HG03064 (cell line): ENCODE data around the gene CDHR1.

Source experiments
- ATAC-seq: cut with Tn5 transposase; IDR thresholded peaks from one replicate; pipeline ENCODE4 v1.9.1; 2021; ENCODE audit warnings: low read depth; ENCODE audit not compliant: unreplicated experiment

Gene CDHR1

DNA sequence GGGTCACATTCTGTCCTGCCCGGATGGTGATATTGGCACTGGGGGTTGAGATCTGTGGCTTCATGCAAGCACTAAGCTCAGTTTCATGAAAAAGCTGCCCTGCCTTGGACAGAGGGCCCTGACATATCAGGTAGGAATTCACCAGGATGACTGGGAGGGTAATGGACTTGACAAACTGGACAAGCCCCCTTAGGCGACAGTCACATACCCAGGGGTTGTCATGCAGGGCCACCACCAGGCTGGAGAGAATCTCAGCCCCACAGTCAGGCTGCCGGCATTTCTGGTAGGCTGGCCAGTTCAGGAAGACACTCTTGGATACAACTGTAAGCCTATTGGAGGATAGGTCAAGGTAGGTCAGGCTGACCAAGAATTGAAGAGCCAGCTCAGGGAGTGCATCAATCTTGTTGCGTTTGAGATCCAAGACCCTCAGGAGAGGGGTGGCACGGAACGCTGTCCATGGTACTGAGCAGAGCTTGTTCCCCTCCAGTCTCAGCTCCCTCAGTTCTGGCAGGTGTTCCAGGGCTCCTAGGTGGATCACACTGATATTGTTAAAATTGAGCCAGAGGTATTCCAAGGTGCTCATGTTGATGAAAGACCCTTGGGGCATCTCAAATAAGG lies 30.2 kb downstream of the CDHR1 start:
- ATAC-seq: no peak

DNA sequence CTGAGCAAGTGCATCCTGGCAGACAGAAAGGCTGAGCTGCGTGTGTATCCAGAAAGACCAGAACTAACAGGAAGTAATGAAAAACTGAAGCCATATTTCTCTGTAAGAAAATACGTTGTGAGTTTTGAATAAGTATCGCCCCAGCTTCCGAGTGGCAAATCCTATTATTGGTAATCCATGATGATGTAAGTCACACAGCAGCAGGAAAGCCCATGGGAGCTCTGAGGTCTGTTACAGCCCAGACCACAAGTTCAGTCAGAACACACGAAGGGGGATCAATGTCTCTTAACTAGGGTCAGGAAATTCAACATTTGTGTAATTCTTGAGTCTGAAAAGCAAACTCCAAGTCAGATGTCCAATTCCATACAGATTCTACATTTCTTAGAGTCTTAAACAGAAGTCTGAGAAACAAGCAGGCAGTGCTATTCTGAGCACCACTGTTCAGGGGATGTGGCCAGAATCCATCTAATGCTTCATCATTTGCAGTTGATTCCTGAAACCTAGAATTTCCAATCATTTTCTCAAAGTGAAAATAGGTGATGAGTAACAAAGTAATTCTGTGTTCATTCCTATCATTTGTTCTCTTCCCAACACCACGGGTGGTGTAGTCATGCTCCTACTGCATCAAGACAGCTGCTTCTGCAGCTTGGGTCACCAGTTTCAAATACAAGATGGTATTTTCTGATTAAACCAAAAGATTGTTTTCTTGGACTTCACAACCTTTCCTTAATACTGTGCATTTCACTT lies 31.3 kb downstream of the CDHR1 start, which contains the start of gene LRIT2:
Gene LRIT2, minus strand, starts transcription at position 118 of the 747 bp plus-strand sequence. Its CDS starts 24 bp downstream, at position 94.
- no peak for ATAC-seq

DNA sequence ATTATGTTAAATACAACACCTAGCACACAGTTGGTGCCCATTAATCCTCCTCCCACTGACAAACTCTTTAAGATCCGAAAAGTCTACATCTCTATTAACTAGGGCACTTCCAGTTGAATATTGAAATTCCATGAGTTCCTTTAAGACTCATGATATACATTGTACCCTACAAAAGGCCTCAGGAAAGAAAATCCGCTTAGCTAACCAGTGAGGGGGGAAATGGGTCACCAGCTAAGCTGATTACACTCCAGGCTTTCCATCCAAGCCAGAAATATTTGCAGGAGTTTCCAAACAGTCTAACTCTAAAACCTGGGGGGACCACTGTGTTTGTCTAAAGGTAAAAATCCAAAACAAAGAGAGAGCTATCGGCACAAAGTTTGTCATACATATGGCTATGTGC lies 32.3 kb downstream of the CDHR1 start:
- no peak for ATAC-seq

DNA sequence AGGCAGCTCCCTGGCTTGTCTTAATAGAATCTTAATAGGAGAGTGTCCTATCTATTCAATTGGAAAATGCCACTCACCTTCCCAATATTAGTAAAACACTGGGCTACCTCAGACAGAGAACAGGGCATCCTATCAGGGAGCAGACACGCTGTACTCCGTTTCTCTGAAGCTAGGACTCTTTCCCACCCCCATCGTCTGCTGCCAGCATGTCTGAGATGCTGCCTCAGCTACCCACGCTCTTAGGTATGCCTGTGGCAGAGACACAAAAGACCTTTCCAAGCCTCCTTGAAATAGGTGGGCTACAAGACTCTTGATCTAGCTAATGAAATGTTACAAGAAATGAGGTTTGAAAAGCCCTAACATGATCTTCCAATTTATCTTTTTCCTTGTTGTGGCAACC lies 33.5 kb downstream of the CDHR1 start:
- no peak for ATAC-seq

DNA sequence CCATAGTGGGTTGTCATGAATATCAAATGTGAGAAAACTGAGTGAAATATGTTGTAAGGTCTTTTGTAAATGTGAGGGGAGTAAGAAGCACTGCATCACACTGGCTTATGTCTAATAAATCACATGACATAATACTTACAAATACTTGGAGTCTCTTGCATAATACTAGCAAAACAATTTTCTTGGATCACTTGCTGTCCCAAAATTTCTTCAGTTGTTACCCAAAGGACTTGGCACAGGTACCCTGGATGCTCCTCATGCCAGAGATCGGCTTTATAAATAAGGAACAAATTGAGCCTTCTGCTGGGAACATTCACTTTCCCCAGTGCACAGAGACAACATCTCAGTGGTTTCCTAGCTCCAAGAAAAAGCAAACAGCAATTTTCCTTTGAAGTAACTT lies 36.0 kb downstream of the CDHR1 start:
- ATAC-seq: no peak

- no peak for ATAC-seq
Measured at GRCh38 chr10:84232376-84232775, 38.0 kb downstream of the CDHR1 start.

- no peak for ATAC-seq
Measured at GRCh38 chr10:84233940-84234339, 39.6 kb downstream of the CDHR1 start.

GRCh38 chr10:84234479-84234878 lies 40.1 kb downstream of the CDHR1 start:
- ATAC-seq: no peak

DNA sequence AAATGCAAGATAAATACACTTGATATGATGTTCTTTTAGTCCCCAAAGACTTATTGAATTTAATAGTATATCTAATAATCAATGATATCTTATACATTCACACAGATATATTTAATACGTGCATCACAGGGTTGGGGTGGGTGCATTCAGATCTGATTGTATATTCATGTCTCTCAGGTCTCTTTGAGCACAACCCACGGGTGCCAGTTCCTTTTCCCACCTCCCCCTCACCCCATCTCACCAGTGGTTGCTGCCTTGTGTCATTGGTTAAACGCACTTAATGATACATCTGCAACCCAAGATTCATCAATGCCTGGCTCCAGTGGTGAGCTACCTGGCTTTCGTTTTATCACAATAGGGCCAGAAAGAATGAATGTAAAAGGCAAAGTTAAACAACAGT lies 40.8 kb downstream of the CDHR1 start:
- ATAC-seq: no peak

GRCh38 chr10:84236807-84237198 lies 42.5 kb downstream of the CDHR1 start:
- no peak for ATAC-seq

GRCh38 chr10:84237199-84238051 lies 43.1 kb downstream of the CDHR1 start:
- ATAC-seq: no peak

- ATAC-seq: no peak
Measured at GRCh38 chr10:84238909-84239308, 44.6 kb downstream of the CDHR1 start.

- no peak for ATAC-seq
Measured at GRCh38 chr10:84241185-84241790, 47.0 kb downstream of the CDHR1 start, which contains the start of gene LRIT1. TSS of gene LRIT1 (minus strand) at chr10:84241546. CDS start at chr10:84241439, 107 bp downstream.

DNA sequence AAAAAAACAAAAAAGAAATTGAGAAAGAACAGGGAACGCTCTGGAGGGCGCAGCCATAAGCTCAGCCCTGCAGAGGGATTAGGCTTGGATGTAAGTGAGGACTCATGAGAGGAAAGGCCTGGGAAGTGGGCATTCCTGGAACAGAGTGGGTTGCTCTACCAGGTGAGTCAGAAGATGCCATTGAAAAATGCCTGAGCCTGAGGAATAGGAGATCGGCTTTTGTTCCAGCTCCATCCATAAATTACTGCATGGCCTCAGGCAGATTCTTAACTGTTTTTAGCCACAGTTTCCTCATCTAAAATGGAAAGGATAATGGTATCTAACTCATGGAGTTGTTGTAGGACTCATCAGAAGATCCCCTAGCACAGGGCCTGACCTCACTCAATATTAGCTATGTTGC lies 49.4 kb downstream of the CDHR1 start:
- no peak for ATAC-seq

DNA sequence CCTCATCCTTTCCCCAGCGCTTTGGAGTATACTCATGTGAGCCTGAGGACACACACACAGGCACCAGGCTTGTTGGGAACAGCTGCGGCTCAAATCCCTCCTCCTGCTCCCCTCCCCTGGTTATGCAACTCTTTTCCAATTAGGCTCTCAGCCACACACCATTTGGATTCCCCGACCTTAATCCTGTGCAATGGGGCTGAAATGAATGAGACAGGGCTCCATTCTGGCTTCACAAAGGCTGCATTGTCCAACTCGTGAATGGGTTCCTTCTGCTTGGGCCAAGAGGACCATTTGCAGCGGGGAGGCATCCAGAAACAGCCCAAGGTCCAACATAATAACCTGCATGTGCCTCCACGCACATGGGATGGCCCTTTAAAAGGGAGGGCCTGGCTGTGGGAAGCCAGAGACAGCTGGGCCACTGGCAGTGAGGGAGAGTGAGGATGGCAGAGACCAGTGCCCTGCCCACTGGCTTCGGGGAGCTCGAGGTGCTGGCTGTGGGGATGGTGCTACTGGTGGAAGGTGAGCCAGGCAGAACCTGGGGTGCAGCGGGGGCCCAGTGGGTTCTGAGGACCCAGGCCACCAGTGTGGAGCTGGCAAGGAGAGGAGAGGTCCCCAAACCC lies 50.4 kb downstream of the CDHR1 start, which contains the start of gene RGR:
Gene RGR, plus strand, starts transcription at position 403 of the 620 bp plus-strand sequence. Its CDS starts 38 bp downstream, at position 441.
- no peak for ATAC-seq

- no peak for ATAC-seq
Measured at GRCh38 chr10:84247496-84247895, 53.2 kb downstream of the CDHR1 start.

- no peak for ATAC-seq
Measured at GRCh38 chr10:84248794-84249193, 54.5 kb downstream of the CDHR1 start.

DNA sequence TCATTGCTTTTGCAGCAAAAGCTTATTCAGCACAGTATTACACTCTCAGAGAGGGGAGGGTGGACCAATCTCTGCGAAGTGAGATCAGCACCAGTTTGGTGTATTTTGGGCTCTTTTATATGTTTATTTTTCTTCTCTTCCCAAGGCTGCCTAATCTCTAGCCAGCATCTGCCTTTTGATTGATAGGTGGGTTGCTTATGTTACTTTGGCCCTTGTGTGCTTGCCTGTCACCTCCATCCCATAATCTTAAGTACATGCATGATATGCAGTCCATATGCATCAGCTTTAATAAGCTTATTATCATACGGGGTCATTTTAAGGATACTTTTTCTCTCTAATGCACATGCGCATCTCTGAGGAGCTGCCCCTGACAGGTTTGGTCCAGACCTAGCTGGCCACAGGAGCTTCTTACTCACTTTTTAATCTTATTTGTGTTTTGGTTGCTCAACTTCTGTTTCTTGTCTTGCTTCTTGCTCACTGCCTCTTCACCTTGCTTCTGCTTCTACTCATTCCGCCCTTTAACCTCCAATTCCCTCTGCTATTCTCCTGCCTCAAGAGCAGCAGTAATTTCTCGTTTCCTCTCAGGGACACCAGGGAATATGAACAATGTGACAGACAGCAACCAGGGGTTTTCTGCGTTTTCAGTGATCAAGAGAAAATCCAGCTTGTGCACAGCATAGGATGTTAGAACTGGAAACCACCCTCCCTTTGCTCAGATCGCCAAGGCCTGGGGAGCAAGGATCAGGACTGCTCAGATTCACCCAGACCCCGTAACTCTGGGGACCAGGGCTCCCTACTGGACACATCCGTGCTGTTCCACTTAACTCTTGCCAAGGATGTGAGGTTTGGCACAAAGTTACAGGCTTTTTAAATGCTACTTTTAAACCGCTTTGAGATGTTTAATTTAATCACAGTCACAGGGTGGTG lies 60.5 kb downstream of the CDHR1 start:
- ATAC-seq: no peak
